NOMO-1 treated with dmso at 0.1 percent for 144 hours (cell line): Measurements from ENCODE around the gene SYNGR2.
"Not testable (repeated sequence)": the region's sequence is repeated elsewhere in the genome, so short reads cannot be mapped to it uniquely, and the experiment has no call there.

Source experiments
- DNase-seq: peaks from one replicate; lab custom pipeline; 2025; ENCODE audit not compliant: unreplicated experiment; lab: John Stamatoyannopoulos, UW

The SYNGR2 gene

DNA sequence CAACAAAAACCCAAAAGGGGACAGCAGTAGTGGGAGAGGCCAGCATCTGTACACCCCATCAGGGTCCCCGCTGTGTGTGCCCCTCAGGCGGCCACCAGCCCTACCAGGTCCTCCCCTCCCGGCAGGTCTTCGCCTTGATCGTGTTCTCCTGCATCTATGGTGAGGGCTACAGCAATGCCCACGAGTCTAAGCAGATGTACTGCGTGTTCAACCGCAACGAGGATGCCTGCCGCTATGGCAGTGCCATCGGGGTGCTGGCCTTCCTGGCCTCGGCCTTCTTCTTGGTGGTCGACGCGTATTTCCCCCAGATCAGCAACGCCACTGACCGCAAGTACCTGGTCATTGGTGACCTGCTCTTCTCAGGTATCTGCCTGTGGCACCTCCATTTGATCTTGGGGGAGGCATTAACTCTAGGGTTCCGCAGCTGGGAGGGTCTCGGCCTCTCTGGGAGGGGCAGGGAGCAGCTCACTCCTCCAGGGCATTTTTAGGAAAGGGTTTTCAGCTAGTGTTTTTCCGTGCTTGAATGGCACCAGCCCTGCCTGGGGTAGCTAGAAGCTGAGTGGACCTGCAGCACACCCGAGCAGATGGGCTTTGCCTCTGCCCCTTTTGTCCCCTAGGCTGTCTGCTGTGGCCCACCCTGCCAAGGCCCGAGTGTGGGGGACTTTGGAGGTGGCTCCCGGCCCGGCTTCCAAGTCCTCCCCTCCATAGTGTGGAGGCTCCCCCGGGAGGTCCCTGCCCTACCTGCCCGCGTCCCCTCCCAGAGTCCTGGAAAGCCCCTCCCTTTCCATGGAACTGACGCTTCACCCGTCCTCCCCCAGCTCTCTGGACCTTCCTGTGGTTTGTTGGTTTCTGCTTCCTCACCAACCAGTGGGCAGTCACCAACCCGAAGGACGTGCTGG is 2.6 kb downstream of the SYNGR2 start:
- no peak for DNase-seq

DNA sequence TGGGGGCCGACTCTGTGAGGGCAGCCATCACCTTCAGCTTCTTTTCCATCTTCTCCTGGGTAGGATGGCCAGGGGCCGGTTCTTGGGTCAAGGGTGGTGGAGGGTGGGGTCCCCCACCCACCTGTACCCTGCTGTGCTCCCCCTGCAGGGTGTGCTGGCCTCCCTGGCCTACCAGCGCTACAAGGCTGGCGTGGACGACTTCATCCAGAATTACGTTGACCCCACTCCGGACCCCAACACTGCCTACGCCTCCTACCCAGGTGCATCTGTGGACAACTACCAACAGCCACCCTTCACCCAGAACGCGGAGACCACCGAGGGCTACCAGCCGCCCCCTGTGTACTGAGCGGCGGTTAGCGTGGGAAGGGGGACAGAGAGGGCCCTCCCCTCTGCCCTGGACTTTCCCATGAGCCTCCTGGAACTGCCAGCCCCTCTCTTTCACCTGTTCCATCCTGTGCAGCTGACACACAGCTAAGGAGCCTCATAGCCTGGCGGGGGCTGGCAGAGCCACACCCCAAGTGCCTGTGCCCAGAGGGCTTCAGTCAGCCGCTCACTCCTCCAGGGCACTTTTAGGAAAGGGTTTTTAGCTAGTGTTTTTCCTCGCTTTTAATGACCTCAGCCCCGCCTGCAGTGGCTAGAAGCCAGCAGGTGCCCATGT is 3.3 kb downstream of the SYNGR2 start:
- not testable (repeated sequence) for DNase-seq

DNA sequence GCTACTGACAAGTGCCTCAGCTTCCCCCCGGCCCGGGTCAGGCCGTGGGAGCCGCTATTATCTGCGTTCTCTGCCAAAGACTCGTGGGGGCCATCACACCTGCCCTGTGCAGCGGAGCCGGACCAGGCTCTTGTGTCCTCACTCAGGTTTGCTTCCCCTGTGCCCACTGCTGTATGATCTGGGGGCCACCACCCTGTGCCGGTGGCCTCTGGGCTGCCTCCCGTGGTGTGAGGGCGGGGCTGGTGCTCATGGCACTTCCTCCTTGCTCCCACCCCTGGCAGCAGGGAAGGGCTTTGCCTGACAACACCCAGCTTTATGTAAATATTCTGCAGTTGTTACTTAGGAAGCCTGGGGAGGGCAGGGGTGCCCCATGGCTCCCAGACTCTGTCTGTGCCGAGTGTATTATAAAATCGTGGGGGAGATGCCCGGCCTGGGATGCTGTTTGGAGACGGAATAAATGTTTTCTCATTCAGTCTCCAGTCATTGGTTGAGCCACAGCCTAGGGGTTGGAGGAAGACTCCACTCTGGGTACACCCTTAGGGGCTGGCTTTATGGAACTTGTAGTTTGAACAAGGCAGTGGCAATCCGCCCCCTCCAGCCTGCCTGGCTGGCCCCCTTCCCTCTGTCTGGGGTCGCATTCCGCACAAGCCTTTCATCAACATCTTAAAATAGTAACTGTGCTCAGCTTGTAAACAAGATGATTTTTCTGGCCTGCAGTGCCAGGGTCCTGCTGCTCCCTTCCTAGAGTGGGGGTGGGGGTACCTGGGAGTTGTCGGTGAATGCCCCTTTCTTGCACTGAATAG is 4.1 kb downstream of the SYNGR2 start:
- DNase-seq, result no peak

DNA sequence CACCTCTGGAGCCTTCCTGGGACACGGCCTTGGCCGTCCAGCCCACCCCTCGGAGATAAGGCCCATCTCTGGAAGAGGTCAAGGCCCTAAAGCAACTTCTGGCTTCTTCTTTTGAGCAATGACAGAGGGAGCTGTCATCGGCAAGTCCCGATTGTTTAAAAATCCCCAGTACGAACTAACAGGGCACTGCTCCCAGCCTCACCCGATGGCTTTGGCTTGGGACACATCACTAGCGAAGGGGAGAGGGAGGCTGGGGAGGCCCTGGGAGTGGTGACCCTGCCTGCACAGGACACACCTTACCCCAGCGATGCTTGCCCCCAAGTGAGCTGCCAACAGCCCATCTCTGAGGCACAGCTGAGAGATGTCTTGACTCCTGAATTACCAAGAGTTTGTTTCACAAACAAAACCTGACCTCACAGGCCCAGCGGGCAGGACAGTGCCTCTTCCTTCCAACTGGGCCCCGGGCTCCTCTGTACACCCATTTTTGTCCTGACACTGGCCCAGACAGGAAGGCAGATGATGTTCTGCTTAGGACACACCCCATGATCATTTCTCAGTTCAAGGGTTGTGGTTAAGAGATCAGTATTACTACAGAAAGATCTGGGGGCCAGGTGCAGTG is 4.8 kb downstream of the SYNGR2 start:
- DNase-seq, result no peak

DNA sequence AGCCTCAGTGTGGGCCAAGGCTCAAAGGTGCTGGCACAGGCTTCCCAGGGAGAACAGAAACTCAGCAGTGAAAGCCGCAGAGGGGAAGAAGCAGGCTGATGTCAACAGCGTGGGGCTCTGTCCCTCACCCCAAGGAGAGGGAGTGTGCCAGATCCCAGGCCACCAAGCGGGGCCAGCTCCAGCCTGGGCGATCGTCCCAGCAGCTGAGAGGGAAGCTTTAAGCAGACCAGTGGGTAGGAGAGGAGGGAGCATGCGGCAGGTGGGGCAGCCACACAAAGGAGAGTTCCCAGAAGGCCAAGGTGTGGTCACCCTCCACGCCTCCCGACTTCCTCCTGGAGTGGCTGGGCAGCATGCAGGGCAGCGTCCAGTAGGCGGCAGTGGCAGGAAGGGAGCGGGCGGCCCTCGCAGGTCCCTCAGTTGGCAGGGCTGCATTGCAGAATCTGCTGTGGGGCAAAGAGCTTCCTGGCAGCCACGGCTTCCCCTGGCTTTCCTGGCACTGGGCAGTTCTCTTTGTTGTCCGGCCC is 6.0 kb downstream of the SYNGR2 start:
- peak; percentile 59 for DNase-seq

DNA sequence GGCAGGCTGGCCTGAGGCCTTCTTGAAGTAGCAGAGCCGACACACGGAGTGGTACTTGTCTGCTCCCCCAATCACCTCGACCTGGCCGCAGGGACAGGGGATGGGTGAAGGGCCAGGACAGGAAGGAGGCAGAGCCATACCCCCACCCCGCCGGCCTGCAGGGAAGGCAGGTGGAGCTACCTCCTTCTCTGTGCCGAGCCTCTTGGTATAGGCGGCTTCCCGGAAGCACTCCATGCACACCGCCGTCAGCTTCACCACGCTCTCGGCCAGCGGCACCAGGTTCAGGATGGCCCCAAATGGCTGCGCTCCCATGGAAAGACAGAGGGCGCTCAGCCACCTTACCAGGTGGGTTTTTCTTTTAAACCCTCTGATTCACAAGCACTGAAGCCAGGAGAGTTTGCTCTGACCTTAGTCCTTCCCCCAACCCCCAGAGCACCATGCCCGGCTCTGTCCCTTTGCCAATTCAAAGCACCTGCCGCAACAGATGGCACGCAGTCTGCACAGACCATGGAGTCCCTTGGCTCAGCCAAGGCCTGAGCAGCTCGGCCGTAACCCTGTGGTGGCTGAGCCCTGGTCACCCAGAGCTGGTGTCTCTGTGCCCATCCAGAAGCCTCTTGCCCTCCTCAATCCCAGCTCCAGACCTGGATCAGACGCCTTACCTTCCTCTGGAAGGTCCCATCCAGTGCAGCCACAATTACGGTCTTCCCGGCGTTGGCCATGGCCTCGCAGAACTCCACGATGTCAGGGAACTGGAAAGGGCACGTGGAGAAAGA is 6.7 kb downstream of the SYNGR2 start:
- no peak for DNase-seq

DNA sequence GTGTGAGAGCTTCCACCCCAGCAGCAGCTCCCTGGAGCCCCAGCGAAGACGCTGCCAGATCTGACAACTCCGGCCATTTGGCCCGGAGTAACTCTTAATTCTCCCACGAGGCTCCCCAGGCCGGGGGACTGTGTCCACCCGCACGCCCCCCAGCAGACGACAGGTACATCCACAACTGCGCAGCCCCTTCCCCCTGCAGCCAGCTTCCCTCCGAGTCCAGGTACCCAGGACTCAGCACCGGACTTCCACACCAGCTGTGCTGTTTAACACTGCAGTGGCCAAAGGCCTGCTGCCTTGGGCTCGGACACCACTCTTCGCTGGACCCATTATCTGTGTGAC is 7.2 kb downstream of the SYNGR2 start:
- no peak for DNase-seq

DNA sequence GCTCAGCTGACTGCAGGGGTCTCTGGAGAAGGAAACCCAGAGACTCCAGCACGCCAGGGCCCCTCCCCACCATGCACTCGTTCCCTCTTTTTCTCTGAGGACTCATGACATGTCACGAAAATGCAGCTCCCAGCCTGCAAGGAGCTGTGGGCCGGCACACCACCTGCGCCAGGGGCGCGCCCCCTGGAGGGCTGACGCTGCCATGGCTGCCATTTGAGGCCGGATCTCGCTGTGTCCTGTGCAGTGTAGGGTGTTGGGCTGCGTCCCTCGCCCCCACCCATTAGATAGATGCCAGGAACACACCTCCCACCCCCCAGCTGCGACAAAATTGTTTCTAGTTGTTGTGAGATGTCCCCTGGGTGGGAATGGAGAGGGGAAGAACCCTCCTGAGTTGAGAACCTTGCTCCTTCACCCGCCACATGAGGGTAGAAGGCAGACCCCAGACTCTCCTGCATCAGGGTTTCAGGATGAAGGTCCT is 8.2 kb downstream of the SYNGR2 start:
- DNase-seq, result peak; percentile 5

DNA sequence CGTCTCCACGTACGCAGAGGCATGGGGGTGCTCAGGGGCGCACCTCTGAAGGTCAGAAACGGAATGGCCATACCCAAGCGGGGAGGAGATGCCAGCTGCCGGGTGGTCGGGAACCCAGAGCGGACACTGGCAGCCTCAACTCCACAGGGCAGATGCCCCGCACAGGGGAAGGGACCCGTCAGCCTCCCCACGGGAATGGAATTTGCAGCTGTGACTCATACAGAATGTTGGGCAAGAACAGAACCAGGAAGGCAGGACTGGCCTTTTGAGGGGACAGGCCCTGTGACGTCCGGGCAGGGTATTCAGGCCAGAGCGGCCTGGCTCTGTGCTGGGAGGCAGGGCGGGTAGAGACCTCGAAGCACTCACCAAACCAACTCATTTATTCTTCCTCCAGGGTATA is 11.0 kb downstream of the SYNGR2 start:
- DNase-seq, result no peak

DNA sequence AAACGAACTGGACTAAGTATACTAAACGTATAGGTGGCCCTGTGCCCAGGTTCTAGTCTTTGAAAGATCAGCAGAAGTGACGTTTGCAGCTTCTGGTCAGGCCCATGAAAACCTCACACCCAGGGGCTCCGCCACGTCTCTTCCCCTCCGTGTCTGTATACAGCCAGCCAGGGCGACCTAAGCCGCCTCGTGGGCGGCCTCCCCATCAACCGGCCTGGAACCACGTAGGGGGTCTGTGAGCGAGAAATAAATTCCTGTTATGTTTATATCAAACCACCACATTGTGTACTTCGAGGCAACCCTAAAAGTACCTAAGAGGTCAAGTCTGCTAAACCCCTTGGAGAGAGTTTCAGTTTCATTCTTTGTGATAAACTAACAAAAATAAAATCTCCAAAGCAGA is 11.7 kb downstream of the SYNGR2 start:
- no peak for DNase-seq

DNA sequence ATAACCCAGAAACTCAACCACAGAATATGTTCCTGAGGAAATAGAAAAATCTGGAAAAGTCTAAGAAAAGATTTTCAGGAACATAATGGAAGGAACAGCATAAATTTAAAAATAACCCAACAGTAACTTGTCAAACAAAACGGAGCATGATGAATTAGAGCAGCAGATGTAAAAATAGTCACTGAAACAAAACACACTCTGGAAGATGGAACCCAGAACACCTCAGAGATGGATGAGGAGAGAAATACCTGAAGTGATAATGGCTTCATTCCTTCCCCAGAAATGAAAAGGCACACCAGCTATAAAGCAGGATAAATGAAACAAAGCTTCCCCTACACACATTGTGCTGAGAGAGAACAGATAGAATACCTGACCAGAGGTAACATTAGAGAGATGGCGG is 12.1 kb downstream of the SYNGR2 start:
- no peak for DNase-seq

DNA sequence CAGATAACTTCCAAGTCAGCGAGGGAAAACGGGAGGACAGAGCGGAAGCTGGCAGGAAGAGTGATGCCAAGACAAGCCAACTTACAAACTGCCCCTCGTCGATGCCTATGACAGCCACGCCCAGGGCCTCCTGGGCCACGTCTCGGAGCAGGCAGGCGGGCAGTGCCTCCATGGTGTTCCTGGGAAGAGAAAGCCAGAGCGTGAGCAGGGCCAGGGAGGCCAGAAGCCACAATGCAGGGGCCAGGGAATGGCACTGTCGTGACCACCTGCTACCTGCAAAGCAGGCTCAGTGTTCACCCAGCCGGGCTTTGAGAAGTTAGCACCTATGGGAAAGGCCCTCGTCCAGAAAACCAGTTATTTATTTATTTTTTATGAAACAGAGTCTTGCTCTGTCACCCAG is 14.1 kb downstream of the SYNGR2 start:
- DNase-seq, result no peak

DNA sequence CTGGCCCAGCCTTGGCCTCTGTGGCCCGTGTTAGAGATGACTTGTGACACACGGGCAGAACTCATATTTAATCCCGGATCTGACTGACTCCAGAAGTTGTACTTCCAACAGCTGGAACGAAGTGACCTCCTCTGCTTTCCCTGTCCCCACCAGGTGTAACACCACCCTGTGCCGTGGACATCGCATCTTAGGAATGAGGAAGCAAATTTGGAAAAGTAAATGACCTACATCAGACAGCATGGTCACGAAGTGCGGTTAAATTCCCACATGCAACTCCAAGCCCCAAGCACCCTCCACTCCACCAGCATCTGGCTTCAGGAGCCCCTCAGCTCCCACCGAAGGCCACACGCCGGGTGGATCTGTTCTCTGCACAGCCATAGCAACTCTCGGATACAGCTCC is 15.5 kb downstream of the SYNGR2 start:
- DNase-seq, result no peak

DNA sequence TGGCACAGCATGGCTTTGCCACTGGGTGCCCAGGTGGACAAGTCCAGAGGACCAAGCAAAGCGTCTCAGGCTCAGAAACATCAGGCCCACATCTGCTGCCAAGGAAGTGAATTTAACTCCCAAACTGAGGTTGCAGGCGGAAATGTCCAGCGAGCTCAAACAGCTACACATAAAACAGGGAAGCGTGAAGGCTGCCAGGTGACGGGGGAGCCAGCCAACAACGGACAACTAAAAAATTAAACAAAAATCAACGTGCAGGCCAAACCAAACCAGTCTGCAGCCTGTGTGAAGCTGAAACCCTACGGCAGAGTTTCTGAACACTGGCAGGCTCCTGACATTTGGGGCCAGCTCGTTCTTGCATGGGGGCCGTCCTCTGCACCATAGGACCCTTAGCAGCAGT is 16.0 kb downstream of the SYNGR2 start:
- no peak for DNase-seq

DNA sequence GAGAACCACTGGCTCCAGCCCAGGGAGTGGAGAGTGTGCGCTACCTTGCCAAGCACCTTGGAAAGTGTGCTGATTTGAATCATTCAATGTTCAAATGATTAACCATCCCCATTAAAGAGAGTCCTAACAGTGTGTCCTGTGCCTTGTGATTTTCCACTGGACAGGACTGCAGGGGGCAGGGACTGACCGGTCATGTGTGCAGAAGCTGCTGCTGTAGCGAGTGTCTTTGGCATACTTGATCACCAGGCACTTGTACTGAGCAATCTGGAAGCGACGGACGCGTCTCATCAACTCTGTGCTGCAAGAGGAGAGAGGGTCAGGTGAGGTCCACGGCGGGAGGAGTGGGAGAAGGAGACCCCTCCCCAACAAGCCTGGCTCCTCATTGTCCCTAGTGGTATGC is 16.5 kb downstream of the SYNGR2 start:
- DNase-seq, result no peak

DNA sequence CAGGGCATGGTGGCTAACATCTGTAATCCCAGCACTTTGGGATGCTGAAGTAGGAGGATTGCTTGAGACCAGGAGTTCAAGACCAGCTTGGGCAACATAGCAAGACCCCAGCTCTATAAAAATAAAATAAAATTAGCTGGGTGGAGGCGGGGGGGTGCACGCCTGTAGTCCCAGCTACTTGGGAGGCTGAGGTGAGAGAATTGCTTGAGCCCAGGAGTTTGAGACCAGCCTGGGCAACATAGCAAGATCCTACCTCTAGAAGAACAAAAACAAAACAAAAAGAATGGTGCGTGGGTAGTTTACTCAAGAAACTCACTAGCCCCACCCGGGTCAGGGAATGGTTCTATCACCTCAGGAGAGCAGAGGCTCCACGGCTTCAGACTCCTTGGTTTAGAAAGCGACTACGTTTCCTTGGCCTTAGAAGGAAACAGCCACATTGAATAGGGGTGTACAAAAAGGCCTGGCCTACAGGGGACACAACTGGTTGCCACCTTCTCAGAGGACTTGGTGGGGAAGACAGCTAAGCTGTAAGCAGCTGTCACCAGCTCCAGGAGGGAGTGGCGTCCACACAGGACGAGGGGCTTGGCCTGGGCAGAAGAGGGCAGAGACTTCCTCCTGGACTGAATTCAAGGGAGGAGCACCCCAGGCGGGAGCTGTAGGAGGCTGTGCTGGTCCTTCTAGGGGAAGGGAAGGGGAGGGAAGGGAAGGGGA is 17.8 kb downstream of the SYNGR2 start:
- DNase-seq, result peak; percentile 27

DNA sequence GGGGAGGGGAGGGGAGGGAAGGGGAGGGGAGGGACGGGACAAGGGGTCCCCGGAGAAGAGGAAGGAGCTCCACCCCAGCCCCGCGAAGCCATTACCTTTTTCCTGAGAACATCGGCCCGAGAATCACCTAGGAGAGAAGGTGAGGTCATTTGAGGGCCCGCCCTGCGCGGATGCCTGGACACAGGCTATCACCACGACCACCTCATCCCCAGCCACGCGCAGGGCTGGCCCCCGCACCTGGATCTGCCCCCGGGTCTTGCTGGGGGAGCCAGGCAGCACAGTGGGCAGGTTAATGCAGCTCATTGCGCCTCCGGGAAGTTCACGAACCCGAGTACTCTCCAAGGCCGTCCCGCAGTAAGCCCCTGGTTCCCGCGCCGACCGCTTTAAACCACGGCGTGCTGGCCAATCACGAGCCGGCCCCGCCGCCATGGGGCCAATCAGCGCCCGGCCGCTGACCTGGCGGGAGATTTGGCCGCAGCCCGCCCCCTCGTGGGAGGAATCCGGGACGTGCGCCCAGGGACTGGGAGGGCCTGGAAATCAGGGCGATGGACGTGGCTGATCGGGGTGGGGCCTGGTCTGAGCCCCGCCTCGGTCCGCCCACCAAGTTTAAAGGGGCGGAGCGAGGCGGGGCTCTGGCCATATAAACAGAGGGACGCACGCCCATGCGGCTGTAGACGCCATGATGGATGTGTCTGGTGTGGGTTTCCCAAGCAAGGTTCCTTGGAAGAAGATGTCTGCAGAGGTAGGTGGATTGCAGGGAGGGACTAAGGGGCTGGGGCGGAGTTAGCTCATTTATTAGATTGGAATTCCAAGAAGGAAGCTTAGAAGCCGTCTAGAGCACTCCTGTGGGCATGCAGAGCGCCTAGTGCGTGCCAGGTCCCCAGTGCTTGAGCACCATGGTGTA is 18.6 kb downstream of the SYNGR2 start, which contains the start of the genes AFMID and TK1:
Gene AFMID, plus strand, starts transcription at position 671 of the 904 bp plus-strand sequence. Its CDS starts 9 bp downstream, at position 680.
Gene TK1, minus strand, starts transcription at position 361 of the 904 bp plus-strand sequence. Its CDS starts 58 bp downstream, at position 303.
- DNase-seq, result peak; percentile 97

DNA sequence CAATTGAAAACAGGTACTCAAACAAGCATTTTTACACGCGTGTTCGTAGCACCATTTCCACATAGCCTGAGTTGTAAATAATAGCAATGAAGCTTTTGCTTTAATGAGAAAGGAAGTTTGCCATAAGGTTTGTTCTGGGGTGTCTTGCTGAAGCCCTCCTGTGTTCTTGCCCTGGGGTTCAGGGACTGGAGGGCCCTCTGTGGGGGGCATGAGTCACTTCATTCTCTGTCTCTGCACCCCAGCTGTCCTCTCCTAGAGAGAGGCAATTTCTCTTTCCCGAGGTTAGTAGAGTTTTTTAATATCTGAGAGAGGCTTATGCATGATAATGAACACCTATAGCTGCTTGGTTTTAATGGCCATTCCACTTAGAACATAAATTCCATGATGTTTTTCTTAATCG is 28.3 kb downstream of the SYNGR2 start:
- no peak for DNase-seq
